HL-60 (cell line): Measurements from ENCODE around the gene NFIB.

Source experiments
- TF ChIP-seq, protein P1 (sequence below): IDR thresholded peaks from one replicate; pipeline ENCODE4 v1.5.1; 2011; ENCODE audit warnings: low read length, control low read depth, inconsistent platforms; ENCODE audit not compliant: insufficient read depth
- TF ChIP-seq, protein P2 (sequence below): IDR thresholded peaks from 2 replicates; pipeline ENCODE4 v1.6.1; 2012; ENCODE audit warnings: low read depth; ENCODE audit not compliant: insufficient replicate concordance

DNA sequence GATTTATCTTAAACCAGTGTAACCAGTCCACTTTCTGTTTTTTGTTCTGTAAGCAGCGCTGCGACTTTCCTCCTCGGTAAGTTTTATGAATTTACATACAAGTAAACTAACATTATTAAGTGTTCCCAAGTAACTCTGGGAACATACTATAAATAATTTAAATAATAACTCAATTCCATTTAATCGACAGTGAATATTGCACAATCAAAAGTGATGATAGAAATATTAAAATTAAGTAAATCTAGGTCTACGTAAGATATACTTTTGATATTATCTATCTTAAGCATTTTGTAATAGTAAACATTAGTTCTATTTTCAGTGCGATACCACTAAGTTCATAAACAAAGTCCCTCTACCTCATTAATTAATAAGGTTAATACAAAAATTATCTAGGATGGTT, 7.8 kb downstream of the NFIB start:
- TF ChIP-seq, protein P1, sequence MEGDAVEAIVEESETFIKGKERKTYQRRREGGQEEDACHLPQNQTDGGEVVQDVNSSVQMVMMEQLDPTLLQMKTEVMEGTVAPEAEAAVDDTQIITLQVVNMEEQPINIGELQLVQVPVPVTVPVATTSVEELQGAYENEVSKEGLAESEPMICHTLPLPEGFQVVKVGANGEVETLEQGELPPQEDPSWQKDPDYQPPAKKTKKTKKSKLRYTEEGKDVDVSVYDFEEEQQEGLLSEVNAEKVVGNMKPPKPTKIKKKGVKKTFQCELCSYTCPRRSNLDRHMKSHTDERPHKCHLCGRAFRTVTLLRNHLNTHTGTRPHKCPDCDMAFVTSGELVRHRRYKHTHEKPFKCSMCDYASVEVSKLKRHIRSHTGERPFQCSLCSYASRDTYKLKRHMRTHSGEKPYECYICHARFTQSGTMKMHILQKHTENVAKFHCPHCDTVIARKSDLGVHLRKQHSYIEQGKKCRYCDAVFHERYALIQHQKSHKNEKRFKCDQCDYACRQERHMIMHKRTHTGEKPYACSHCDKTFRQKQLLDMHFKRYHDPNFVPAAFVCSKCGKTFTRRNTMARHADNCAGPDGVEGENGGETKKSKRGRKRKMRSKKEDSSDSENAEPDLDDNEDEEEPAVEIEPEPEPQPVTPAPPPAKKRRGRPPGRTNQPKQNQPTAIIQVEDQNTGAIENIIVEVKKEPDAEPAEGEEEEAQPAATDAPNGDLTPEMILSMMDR: no peak
- TF ChIP-seq, protein P2, sequence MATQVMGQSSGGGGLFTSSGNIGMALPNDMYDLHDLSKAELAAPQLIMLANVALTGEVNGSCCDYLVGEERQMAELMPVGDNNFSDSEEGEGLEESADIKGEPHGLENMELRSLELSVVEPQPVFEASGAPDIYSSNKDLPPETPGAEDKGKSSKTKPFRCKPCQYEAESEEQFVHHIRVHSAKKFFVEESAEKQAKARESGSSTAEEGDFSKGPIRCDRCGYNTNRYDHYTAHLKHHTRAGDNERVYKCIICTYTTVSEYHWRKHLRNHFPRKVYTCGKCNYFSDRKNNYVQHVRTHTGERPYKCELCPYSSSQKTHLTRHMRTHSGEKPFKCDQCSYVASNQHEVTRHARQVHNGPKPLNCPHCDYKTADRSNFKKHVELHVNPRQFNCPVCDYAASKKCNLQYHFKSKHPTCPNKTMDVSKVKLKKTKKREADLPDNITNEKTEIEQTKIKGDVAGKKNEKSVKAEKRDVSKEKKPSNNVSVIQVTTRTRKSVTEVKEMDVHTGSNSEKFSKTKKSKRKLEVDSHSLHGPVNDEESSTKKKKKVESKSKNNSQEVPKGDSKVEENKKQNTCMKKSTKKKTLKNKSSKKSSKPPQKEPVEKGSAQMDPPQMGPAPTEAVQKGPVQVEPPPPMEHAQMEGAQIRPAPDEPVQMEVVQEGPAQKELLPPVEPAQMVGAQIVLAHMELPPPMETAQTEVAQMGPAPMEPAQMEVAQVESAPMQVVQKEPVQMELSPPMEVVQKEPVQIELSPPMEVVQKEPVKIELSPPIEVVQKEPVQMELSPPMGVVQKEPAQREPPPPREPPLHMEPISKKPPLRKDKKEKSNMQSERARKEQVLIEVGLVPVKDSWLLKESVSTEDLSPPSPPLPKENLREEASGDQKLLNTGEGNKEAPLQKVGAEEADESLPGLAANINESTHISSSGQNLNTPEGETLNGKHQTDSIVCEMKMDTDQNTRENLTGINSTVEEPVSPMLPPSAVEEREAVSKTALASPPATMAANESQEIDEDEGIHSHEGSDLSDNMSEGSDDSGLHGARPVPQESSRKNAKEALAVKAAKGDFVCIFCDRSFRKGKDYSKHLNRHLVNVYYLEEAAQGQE: no peak
